Suprapubic skin (tissue), 3 donors: Measurements from ENCODE around the gene KRTAP2-2.
"Not testable (repeated sequence)": the region's sequence is repeated elsewhere in the genome, so short reads cannot be mapped to it uniquely, and the experiment has no call there.

Experiments used
- CTCF ChIP-seq, 2 donors: fragments of 200-600 bp in 1 of 2; fragments of 450-650 bp in 1 of 2; sonication (generic) in 1 of 2; IDR thresholded peaks; one replicate each; pipeline ENCODE4 v1.5.1; 2016 to 2019; ENCODE audit warnings: antibody characterized with exemption in 2 of 2, mild to moderate bottlenecking in 1 of 2, moderate library complexity in 1 of 2
- POLR2A ChIP-seq, 2 donors: fragments of 450-650 bp; IDR thresholded peaks; one replicate each; pipeline ENCODE4 v1.6.1; 2017; ENCODE audit warnings: antibody characterized with exemption in 2 of 2, mild to moderate bottlenecking in 2 of 2, moderate library complexity in 2 of 2

- TF ChIP-seq CTCF, POLR2A (IDR thresholded peaks at IDR 0.05): not testable (repeated sequence)
These were observed 8.1 kb downstream of the KRTAP2-2 start, which contains the start of gene KRTAP2-1 for GRCh38 chr17:41046735-41047465.
